Astrocyte (in vitro differentiated cells and primary cell): Measurements from ENCODE around the gene SAMM50.

ENCODE experiments used
- CTCF ChIP-seq: IDR thresholded peaks from 2 replicates; pipeline ENCODE4 v1.5.1; 2011; ENCODE audit warnings: low read depth, mild to moderate bottlenecking, inconsistent platforms, low read length, moderate library complexity; ENCODE audit not compliant: insufficient read depth
- EZH2 ChIP-seq: IDR thresholded peaks from 2 replicates; pipeline ENCODE4 v1.6.1; 2012; ENCODE audit warnings: mild to moderate bottlenecking, low read length, inconsistent platforms; ENCODE audit not compliant: insufficient read depth

- TF ChIP-seq CTCF, result no peak
- no peak for TF ChIP-seq EZH2
Measured at GRCh38 chr22:44020981-44021380, 65.7 kb downstream of the SAMM50 start.
